GM18867 (cell line): Measurements from ENCODE around the gene MEDAG.
"Not testable (repeated sequence)": the region's sequence is repeated elsewhere in the genome, so short reads cannot be mapped to it uniquely, and the experiment has no call there.

ENCODE experiments used
- ATAC-seq: cut with Tn5 transposase; IDR thresholded peaks from one replicate; pipeline ENCODE4 v1.9.1; 2021; ENCODE audit warnings: mild to moderate bottlenecking, moderate library complexity; ENCODE audit not compliant: unreplicated experiment

The MEDAG gene

DNA sequence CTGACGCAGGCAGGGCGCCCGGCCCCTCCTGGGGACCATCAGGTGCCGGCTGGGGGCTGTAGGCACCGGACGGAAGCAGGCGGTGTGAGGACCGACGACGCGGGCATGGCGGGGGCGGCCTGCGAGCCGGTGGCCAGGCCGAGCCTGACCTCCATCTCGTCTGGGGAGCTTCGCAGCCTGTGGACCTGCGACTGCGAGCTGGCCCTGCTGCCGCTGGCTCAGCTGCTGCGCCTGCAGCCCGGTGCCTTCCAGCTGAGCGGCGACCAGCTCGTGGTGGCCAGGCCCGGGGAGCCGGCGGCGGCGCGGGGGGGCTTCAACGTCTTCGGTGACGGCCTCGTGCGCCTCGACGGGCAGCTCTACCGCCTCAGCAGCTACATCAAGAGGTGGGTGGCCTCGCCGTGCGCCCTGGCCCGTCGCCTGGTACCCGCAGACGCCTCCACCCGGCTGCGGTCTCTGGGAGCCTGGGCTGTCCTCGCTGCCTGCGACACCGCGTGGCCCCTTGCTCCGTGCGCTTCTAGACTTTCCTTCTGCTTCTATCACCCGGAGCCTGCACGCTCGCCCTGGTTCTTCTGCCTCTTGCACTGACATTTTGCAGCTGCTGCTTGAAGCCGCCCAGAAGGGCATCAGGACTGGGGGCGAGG is 460 bp downstream of the MEDAG start:
- no peak for ATAC-seq

DNA sequence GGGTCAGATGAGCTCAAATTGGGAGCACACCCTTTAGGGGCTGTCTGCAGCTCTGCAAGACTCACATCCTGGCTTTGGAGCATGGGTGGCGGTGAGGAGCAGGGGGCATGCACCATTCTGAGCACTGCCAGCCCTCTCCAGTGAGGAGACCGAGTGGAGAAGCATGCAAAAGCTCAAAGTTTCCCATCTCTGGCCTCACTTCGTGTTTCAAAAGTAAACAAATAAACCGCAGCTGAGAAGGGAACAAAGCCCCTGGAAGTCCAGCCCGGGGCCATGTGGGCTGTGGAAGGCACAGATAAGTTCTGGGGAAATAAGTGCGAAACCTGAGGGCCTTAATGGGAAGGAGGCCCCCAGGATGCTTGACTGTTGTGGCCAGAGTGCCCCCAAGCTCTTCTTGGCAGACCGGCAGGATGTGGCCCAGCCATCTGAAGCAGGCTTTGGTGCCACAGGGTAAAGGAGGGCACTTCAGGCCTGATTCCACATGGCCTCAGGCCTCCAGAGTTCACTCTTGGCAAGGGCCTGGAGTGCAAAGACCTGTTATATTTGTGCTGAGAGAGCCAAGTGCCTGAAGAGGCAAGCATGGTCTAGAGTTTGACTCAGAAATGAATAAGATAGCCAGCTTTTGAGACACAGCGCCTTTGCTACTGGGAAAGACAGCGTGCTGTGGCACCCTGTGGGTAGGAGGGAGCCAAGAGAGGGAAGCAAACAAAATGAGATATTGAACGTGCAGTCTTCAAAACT is 1.2 kb downstream of the MEDAG start:
- ATAC-seq: no peak

DNA sequence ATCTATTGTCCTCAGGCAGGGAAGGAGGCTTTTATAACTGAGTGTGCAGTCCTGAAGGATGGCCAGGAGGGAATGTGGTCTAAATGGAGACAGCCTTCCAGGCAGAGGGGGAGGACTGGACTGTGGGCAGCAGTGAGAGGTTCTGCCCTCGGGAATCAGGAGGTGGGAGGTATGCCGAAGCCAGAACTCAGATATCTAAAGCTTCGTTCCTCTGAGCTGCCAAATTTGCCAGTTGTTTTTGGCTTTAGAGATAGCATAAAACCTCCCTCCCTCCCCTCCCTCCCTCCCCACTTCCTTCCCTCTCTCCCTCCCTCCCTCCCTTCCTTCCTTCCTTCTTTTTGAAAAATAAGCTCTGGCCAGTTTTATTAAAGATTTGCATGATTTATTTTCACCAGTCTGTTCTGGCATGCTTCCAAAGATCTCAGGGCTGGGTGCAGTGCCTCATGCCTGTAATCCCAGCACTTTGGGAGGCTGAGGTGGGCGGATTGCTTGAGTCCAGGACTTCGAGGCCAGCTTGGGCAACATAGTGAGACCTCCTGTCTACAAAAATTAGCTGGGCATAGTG is 2.4 kb downstream of the MEDAG start:
- no peak for ATAC-seq

DNA sequence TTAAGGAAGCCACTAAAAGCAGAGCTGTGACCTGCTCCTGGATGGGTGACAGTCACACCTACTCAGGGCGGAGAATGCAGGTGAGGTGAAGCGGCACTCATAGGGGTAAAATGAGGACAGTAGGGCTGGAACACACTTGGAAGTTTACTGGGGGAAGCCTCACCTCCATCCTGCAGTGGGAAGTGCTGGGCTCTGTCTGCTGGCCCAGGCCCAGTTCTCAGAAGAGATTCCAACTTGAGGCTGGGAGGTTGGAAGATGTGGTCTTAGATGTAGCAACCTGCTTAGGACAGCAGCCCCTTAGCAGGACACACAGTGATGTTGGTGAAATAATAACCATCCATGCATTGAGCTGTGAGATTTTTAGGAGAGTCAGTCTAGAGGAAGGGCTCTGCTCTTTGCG is 4.6 kb downstream of the MEDAG start:
- no peak for ATAC-seq

DNA sequence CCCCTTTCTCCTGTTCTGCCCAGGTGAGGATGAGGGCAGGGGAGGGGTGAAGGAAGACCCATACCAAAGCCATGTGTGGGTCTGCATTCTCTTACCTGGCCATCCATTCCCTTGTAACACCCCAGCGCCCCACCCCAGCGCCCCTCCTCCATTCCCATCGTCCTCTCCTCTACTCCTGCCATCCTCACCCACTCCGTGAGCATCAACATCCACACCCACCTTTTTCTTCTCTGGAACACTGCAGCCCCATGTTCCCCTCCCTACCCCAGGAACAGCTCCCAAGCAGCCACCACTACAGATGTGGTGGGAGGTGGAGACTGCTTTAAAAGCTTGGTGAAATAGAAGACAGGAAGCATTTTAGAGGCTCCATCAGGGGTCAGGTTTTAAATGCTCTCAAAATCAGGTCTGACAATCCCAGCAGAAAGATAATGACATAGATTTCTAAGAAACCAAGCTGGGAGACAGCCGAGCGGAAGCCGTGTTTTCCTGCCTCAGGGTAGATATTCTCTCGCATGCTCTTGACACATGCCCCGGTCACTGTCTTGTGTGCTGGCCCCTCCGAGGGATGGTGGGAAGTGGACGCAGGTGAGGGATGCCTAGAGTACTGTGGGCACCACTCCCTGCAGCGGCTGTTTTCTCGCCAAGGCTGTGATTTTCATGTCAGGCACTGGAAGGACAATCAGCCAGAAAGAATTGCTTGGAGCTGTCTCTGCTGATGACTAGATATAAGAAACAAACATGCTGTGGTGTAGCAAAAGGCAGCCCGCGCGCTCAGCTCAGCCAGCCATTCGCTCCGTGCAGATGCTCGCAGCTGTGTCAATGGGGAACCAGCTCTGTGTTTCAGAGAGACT is 9.8 kb downstream of the MEDAG start:
- ATAC-seq: no peak

GRCh38 chr13:30916991-30917390 is 10.9 kb downstream of the MEDAG start:
- no peak for ATAC-seq

DNA sequence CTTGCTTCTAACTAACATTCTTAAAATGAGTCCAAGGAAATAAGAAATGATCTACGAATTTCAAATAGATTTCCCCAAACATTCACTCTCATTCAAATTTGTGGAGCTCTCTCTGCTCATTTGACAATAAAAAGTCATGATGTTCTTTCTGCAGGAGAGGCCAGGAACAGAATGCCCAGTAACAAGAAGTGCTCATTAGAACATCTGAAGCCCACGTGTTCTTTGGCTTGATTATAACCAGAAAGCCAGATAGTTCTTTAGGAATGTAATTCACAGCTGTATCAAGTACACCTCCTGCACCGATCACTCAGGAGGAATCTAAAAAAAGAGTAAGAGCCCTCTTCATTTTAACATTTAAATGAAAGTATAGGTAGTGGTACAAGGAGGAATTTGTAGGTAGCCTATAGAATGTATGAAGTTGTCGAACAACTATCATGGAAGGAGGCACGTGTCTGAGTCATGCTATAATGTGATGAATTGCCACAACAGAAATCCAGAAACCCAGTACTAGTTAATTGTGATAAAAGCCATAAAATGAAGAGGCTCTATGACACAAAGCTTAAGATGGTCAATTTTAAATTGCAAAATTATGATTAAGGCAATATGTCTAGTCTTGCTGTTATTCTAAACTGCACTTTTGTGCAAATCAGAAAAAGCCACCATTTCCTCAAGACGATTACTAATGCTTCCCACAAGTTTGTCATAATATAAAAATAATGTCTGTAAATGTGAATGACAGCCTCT is 12.8 kb downstream of the MEDAG start:
- no peak for ATAC-seq

DNA sequence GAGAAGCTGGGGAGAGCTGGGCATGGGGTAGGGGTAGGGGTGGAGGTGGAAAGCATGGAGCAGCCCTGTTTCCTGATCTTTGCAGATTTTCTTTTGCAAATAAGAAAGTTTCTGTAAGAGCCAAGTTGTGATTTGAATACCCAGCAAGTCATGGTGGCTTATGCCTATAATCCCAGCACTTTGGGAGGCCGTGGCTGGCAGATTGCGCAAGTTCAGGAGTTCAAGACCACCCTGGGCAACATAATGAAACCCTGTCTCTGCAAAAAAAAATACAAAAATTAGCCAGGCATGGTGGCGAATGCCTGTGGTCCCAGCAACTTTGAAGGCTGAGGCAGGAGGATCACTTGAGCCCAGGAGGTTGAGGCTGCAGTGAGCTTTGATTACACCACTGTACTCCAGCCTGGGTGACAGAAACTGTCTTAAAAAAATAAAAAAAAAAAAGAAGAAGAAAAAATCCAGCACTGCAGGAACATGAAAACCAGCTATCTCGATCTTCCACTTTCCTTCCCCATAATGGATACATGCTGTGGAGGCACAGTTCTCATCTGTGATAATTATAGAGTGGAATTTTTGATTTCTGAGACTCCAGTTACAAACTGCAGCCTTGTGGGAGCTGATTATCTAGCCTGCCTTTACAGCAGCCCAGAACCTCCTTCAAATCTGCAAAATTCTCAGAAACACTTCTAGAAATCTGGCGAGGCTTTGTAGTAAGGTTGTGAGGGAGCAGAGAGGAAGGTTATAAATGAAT is 14.3 kb downstream of the MEDAG start:
- ATAC-seq: no peak

GRCh38 chr13:30923418-30923817 is 17.3 kb downstream of the MEDAG start:
- ATAC-seq: no peak

DNA sequence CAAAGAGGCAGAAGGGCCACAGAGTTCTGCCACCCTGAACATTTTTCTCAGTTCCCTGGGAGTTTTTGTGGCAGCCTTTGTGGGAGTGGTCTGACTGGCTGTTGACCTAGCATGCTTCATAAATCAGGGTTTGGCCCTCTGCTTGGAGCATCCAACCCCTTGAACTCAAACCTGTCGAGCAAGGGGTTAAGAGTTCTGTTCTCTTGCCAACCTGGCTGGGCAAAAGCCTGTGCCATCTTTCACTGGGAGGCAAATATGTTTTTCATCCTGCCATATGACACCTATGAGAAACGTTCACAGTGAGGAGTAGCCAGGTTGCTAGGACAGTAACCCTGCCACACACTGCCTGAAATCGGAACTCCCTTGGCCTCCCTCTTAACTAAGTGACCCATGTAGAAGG is 18.6 kb downstream of the MEDAG start:
- ATAC-seq: no peak

- ATAC-seq: no peak
These were observed 19.4 kb downstream of the MEDAG start for GRCh38 chr13:30925429-30925828.

GRCh38 chr13:30926781-30927180 is 20.7 kb downstream of the MEDAG start:
- no peak for ATAC-seq

DNA sequence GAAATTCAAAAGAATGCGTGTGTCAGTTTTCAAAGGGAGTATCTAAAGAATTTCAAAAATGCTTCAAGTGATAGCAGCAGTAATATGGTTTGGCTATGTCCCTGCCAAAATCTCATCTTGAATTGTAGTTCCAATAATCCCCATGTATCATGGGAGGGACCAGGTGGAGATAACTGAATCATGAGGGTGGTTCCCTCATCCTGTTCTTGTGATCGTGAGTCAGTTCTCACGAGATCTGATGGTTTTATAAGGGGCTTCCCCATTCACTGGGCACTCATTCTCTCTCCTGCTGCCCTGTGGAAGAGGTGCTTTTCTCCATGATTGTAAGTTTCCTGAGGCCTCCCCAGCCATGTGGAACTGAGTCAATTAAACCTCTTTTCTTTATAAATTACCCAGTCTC is 21.1 kb downstream of the MEDAG start:
- not testable (repeated sequence) for ATAC-seq

DNA sequence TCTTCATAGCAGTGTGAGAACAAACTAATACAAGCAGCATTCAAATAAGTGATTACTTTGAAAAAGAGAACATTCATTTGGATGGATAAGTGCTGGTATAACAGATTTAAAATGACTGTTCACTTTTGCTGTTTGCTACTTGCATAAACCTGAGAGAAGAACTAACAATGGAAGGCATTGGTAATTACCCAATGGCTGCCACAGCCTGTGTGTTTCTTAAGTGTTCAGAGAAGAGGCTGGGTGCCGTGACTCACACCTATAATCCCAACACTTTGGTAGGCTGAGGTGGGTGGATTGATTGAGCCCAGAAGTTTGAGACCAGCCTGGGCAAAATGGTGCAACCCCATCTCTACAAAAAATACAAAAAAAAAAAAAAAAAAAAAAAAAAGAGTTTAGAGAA is 21.5 kb downstream of the MEDAG start:
- ATAC-seq: no peak

GRCh38 chr13:30928978-30929377 is 22.9 kb downstream of the MEDAG start:
- ATAC-seq: no peak

- no peak for ATAC-seq
These were observed 26.6 kb downstream of the MEDAG start, which contains the start of gene TEX26 for GRCh38 chr13:30932481-30933353. Gene TEX26 (plus strand): TSS chr13:30932656. CDS start chr13:30932716, 60 bp downstream.

GRCh38 chr13:30933354-30933670 is 27.2 kb downstream of the MEDAG start:
- ATAC-seq: no peak

- ATAC-seq: no peak
These were observed 28.3 kb downstream of the MEDAG start for GRCh38 chr13:30934381-30934780.

- ATAC-seq: no peak
These were observed 28.7 kb downstream of the MEDAG start for GRCh38 chr13:30934803-30935202.
